Hepatocyte (in vitro differentiated cells): ENCODE data around the gene CAMKK2. TPM values are rescaled to one million over a fixed set of nuclear protein-coding genes. Genes with fewer than 3 reads are reported as not detected.
A peak's percentile ranks its signal among the peaks of the same experiment; 100 is the strongest.
"Not testable (repeated sequence)": the region's sequence is repeated elsewhere in the genome, so short reads cannot be mapped to it uniquely, and the experiment has no call there.

Source experiments
- DNase-seq: peaks from one replicate; pipeline ENCODE4 v3.0.0-alpha.2; 2016; ENCODE audit warnings: low spot score
- H2AFZ ChIP-seq: fragments of 200-600 bp; sonication (generic); 2 replicates; pipeline ENCODE4 v1.6.0; 2016; ENCODE audit warnings: antibody characterized with exemption, mild to moderate bottlenecking
- H3K27ac ChIP-seq: fragments of 200-600 bp; sonication (generic); 2 replicates; pipeline ENCODE4 v1.5.1; 2016; ENCODE audit warnings: mild to moderate bottlenecking
- H3K27me3 ChIP-seq: fragments of 200-600 bp; sonication (generic); 2 replicates; pipeline ENCODE4 v1.6.1; 2016
- H3K36me3 ChIP-seq: fragments of 200-600 bp; sonication (generic); replicated peaks from 2 replicates; pipeline ENCODE4 v1.5.1; 2016; ENCODE audit warnings: low read depth; ENCODE audit not compliant: insufficient read depth
- H3K4me1 ChIP-seq: fragments of 200-600 bp; sonication (generic); 2 replicates; pipeline ENCODE4 v1.5.1; 2016; ENCODE audit warnings: mild to moderate bottlenecking, moderate library complexity; ENCODE audit not compliant: insufficient read depth
- H3K4me2 ChIP-seq: fragments of 200-600 bp; sonication (generic); 2 replicates; pipeline ENCODE4 v1.6.0; 2016
- H3K4me3 ChIP-seq: fragments of 200-600 bp; sonication (generic); 2 replicates; pipeline ENCODE4 v1.5.1; 2016; ENCODE audit warnings: mild to moderate bottlenecking
- H3K79me2 ChIP-seq: fragments of 200-600 bp; sonication (generic); 2 replicates; pipeline ENCODE4 v1.6.0; 2017; ENCODE audit warnings: mild to moderate bottlenecking
- H3K9me2 ChIP-seq: fragments of 200-600 bp; sonication (generic); replicated peaks from 2 replicates; pipeline ENCODE4 v1.6.0; 2017; ENCODE audit warnings: mild to moderate bottlenecking; ENCODE audit not compliant: insufficient read depth
- H3K9me3 ChIP-seq: fragments of 200-600 bp; sonication (generic); 2 replicates; pipeline ENCODE4 v1.5.1; 2016; ENCODE audit warnings: low read depth, mild to moderate bottlenecking
- H4K20me1 ChIP-seq: fragments of 200-600 bp; sonication (generic); 2 replicates; pipeline ENCODE4 v1.6.0; 2016; ENCODE audit warnings: mild to moderate bottlenecking; ENCODE audit not compliant: insufficient read depth, poor library complexity, severe bottlenecking
- CTCF ChIP-seq: fragments of 200-600 bp; sonication (generic); IDR thresholded peaks from 2 replicates; pipeline ENCODE4 v1.5.1; 2016; ENCODE audit warnings: antibody characterized with exemption, mild to moderate bottlenecking; ENCODE audit not compliant: poor library complexity
- EZH2 ChIP-seq: fragments of 200-600 bp; sonication (generic); IDR thresholded peaks from 2 replicates; pipeline ENCODE4 v1.6.1; 2016; ENCODE audit warnings: antibody characterized with exemption, mild to moderate bottlenecking, borderline replicate concordance
- EZH2phosphoT487 ChIP-seq: fragments of 200-600 bp; sonication (generic); IDR thresholded peaks from one replicate; pipeline ENCODE4 v1.6.1; 2018; ENCODE audit warnings: antibody characterized with exemption, mild to moderate bottlenecking, low read depth, moderate library complexity; ENCODE audit not compliant: unreplicated experiment, severe bottlenecking
- WGBS: methylation state at CpG from one replicate; pipeline ENCODE4 v1.1.6; 2016; ENCODE audit warnings: low lambda C conversion rate; ENCODE audit errors: missing lambda C conversion rate; 5-methylcytosine and 5-hydroxymethylcytosine counted together
- polyA plus RNA-seq: library from polyadenylated mRNA; unstranded; fragments of >200 nt; fragmentation: Nextera tagmentation; extraction: Ambion mirVana; gene quantifications from 2 replicates; pipeline ENCODE4 v1.2.1, GENCODE V29; 2016
- total RNA-seq: library from RNA; depleted of rRNA; stranded (reverse); fragments of >200 nt; gene quantifications from 2 replicates; pipeline ENCODE4 v1.2.3, GENCODE V29; 2014

Gene CAMKK2
- total and polyA plus RNA-seq, 2 experiments from 2014 or later = 21.5 to 21.9 TPM

- WGBS = 84% methylated on average over 4 of the region's 4 CpGs
Measured at GRCh38 chr12:121301876-121302275, 5.4 kb upstream of the CAMKK2 start.

GRCh38 chr12:121300083-121300819 is 3.7 kb upstream of the CAMKK2 start:
- no peaks in the 10 kb centered on the region for H3K9me2 ChIP-seq
- H3K36me3 ChIP-seq = no peaks in the 10 kb centered on the region
- peak overlapping the region; percentile 21 for H3K4me2 ChIP-seq
- H3K79me2 ChIP-seq = peaks cover 10% of the 10 kb centered on the region
- H3K4me1 ChIP-seq = peaks cover 14% of the 10 kb centered on the region
- no peaks in the 10 kb centered on the region for H3K27me3 ChIP-seq
- H3K27ac ChIP-seq = peak overlapping the region; percentile 41
- H2AFZ ChIP-seq = no peak overlapping the region
- H3K4me3 ChIP-seq = no peak overlapping the region
- 65% methylated on average over 4 of the region's 4 CpGs for WGBS
- no peak for TF ChIP-seq EZH2phosphoT487
- no peak for TF ChIP-seq CTCF
- no peak for TF ChIP-seq EZH2
- peak; percentile 25 for DNase-seq
- H4K20me1 ChIP-seq = peaks cover 7% of the 10 kb centered on the region
- H3K9me3 ChIP-seq = no peaks in the 10 kb centered on the region

More at GRCh38 chr12:121301876-121302275, 5.4 kb upstream of the CAMKK2 start:
- H2AFZ ChIP-seq = no peak overlapping the region
- H3K36me3 ChIP-seq = no peaks in the 10 kb centered on the region
- H3K9me2 ChIP-seq = no peaks in the 10 kb centered on the region
- no peaks in the 10 kb centered on the region for H4K20me1 ChIP-seq
- H3K4me1 ChIP-seq = peaks cover 10% of the 10 kb centered on the region
- no peaks in the 10 kb centered on the region for H3K9me3 ChIP-seq
- no peak for DNase-seq
- no peak overlapping the region for H3K27ac ChIP-seq
- no peak overlapping the region for H3K4me2 ChIP-seq
- no peak overlapping the region for H3K4me3 ChIP-seq
- H3K27me3 ChIP-seq = no peaks in the 10 kb centered on the region
- no peaks in the 10 kb centered on the region for H3K79me2 ChIP-seq
- TF ChIP-seq EZH2 = no peak
- TF ChIP-seq EZH2phosphoT487 = no peak
- no peak for TF ChIP-seq CTCF

GRCh38 chr12:121299662-121300061 is 3.2 kb upstream of the CAMKK2 start:
- no peak for DNase-seq
- H3K4me3 ChIP-seq = no peak overlapping the region
- no peaks in the 10 kb centered on the region for H3K27me3 ChIP-seq
- peak overlapping the region; percentile 41 for H3K27ac ChIP-seq
- no peaks in the 10 kb centered on the region for H3K9me2 ChIP-seq
- no peaks in the 10 kb centered on the region for H3K36me3 ChIP-seq
- 76% methylated on average over 4 of the region's 4 CpGs for WGBS
- peaks cover 18% of the 10 kb centered on the region for H3K4me1 ChIP-seq
- peaks cover 13% of the 10 kb centered on the region for H4K20me1 ChIP-seq
- TF ChIP-seq EZH2 (no peak), EZH2phosphoT487 (no peak), CTCF (no peak)
- no peak overlapping the region for H3K4me2 ChIP-seq
- no peak overlapping the region for H2AFZ ChIP-seq
- no peaks in the 10 kb centered on the region for H3K9me3 ChIP-seq
- H3K79me2 ChIP-seq = peaks cover 16% of the 10 kb centered on the region

- H3K79me2 ChIP-seq = peaks cover 27% of the 10 kb centered on the region
- H4K20me1 ChIP-seq = peaks cover 17% of the 10 kb centered on the region
- H3K9me3 ChIP-seq, H3K36me3 ChIP-seq, H3K9me2 ChIP-seq, H3K4me3 ChIP-seq, DNase-seq, H2AFZ ChIP-seq, H3K27me3 ChIP-seq: not testable (repeated sequence)
- 94% methylated on average over 12 of the region's 13 CpGs for WGBS
- H3K4me2 ChIP-seq = peak overlapping the region; percentile 98
- peaks cover 18% of the 10 kb centered on the region for H3K4me1 ChIP-seq
- H3K27ac ChIP-seq = peak overlapping the region; percentile 92
Measured at GRCh38 chr12:121298411-121298810, 1.9 kb upstream of the CAMKK2 start.
